ENCODE data around the gene ROMO1.

DNA sequence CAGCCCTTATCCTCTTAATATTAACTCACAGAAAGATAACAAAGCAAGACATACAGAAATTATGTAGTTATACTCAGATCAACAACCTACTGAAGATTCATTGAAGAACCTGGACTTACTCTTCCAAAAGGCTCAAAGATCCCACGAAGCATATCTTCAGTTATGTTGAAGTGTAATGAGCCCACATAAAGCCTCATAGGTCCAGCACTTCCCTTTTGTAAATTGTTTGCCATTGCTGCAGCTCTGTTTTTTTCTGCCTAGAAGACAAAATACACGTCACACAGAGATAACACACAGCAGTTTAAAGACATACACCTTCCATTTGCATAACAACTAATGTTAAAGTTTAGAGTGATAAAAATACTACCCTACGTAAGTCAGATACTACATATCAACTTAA, 22.4 kb downstream of the ROMO1 start:
- TF ChIP-seq, protein P1, sequence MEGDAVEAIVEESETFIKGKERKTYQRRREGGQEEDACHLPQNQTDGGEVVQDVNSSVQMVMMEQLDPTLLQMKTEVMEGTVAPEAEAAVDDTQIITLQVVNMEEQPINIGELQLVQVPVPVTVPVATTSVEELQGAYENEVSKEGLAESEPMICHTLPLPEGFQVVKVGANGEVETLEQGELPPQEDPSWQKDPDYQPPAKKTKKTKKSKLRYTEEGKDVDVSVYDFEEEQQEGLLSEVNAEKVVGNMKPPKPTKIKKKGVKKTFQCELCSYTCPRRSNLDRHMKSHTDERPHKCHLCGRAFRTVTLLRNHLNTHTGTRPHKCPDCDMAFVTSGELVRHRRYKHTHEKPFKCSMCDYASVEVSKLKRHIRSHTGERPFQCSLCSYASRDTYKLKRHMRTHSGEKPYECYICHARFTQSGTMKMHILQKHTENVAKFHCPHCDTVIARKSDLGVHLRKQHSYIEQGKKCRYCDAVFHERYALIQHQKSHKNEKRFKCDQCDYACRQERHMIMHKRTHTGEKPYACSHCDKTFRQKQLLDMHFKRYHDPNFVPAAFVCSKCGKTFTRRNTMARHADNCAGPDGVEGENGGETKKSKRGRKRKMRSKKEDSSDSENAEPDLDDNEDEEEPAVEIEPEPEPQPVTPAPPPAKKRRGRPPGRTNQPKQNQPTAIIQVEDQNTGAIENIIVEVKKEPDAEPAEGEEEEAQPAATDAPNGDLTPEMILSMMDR (IDR thresholded peaks at IDR 0.05): no peak
- TF ChIP-seq POLR2AphosphoS5 (IDR thresholded peaks at IDR 0.05): no peak

All from suprapubic skin (tissue), 3 donors.